CD14-positive monocyte (primary cell): Measurements from ENCODE around the gene SYNDIG1. TPM values are rescaled to one million over a fixed set of nuclear protein-coding genes. Genes with fewer than 3 reads are reported as not detected.

Source experiments
- DNase-seq, 3 donors: peaks; one replicate each; pipeline ENCODE4 v3.0.0-alpha.2; 2011 to 2022
- H2AFZ ChIP-seq: 2 replicates; pipeline ENCODE4 v1.6.0; 2012; ENCODE audit warnings: mild to moderate bottlenecking, low read depth, low read length, inconsistent platforms; ENCODE audit not compliant: insufficient read depth, poor library complexity, severe bottlenecking
- H3K27ac ChIP-seq, 2 donors: 1 replicate in 1 of 2; 2 replicates in 1 of 2; pipeline ENCODE4 v1.5.1; 2012 to 2013; ENCODE audit warnings: low read length in 2 of 2, control low read depth in 1 of 2, inconsistent platforms in 1 of 2, low read depth in 1 of 2, mild to moderate bottlenecking in 1 of 2
- H3K27me3 ChIP-seq, 2 donors: one replicate each; pipeline versions ENCODE4 v1.6.0 to v1.6.1; 2011 to 2013; ENCODE audit warnings: low read length in 2 of 2; ENCODE audit not compliant: control insufficient read depth in 2 of 2, insufficient read depth in 2 of 2
- H3K36me3 ChIP-seq, 2 donors: replicated peaks in 1 of 2; 1 replicate in 1 of 2; 2 replicates in 1 of 2; pipeline versions ENCODE4 v1.5.1 to v1.6.1; 2012 to 2013; ENCODE audit warnings: low read length in 2 of 2, control low read depth in 1 of 2, inconsistent platforms in 1 of 2, mild to moderate bottlenecking in 1 of 2; ENCODE audit not compliant: insufficient read depth in 2 of 2, control insufficient read depth in 1 of 2
- H3K4me1 ChIP-seq, 2 donors: 1 replicate in 1 of 2; 2 replicates in 1 of 2; pipeline versions ENCODE4 v1.5.1 to v1.6.1; 2012 to 2013; ENCODE audit warnings: low read length in 2 of 2, control low read depth in 1 of 2, inconsistent platforms in 1 of 2, mild to moderate bottlenecking in 1 of 2, moderate library complexity in 1 of 2; ENCODE audit not compliant: insufficient read depth in 2 of 2, control insufficient read depth in 1 of 2
- H3K4me2 ChIP-seq: replicated peaks from 2 replicates; pipeline ENCODE3; 2012; ENCODE audit warnings: low read length, moderate library complexity, mild to moderate bottlenecking; ENCODE audit not compliant: poor library complexity, severe bottlenecking; ENCODE audit errors: extremely low read depth
- H3K4me3 ChIP-seq, 3 experiments: fragments of 200-600 bp in 1 of 3; sonication (generic) in 1 of 3; replicated peaks in 1 of 3; 1 replicate in 2 of 3; 2 replicates in 1 of 3; pipeline ENCODE4 v1.5.1; 2011 to 2013; ENCODE audit warnings: low read length in 3 of 3, mild to moderate bottlenecking in 3 of 3, control low read depth in 2 of 3, low read depth in 2 of 3, inconsistent platforms in 1 of 3, moderate library complexity in 1 of 3
- H3K79me2 ChIP-seq: 2 replicates; pipeline ENCODE4 v1.6.0; 2012; ENCODE audit warnings: mild to moderate bottlenecking, control low read depth, inconsistent platforms, low read length, moderate library complexity; ENCODE audit not compliant: insufficient read depth
- H3K9ac ChIP-seq: 2 replicates; pipeline ENCODE4 v1.6.0; 2017; ENCODE audit warnings: low read length, mild to moderate bottlenecking; ENCODE audit not compliant: insufficient read depth, poor library complexity, severe bottlenecking
- H3K9me3 ChIP-seq, 2 donors: replicated peaks in 1 of 2; 1 replicate in 1 of 2; 2 replicates in 1 of 2; pipeline versions ENCODE4 v1.5.1 to v1.6.1; 2012 to 2013; ENCODE audit warnings: low read length in 2 of 2, control low read depth in 1 of 2; ENCODE audit not compliant: control insufficient read depth in 1 of 2, insufficient read depth in 1 of 2
- H4K20me1 ChIP-seq: 2 replicates; pipeline ENCODE4 v1.6.0; 2012; ENCODE audit warnings: mild to moderate bottlenecking, low read length, control low read depth, moderate library complexity; ENCODE audit not compliant: insufficient read depth
- H3K27ac Mint-ChIP-seq, 7 donors: one replicate each; pipeline ENCODE4 v1.8.0; 2020; ENCODE audit warnings: mild to moderate bottlenecking in 7 of 7, mixed read lengths in 7 of 7, moderate library complexity in 6 of 7, inconsistent platforms in 2 of 7
- H3K27me3 Mint-ChIP-seq, 3 donors: one replicate each; pipeline ENCODE4 v1.8.0; 2021 to 2022; ENCODE audit warnings: low read depth in 3 of 3, mild to moderate bottlenecking in 3 of 3, mixed read lengths in 3 of 3, moderate library complexity in 3 of 3, inconsistent platforms in 1 of 3
- H3K36me3 Mint-ChIP-seq, 2 donors: one replicate each; pipeline ENCODE4 v1.8.0; 2020; ENCODE audit warnings: mixed read lengths in 2 of 2, inconsistent platforms in 1 of 2, mild to moderate bottlenecking in 1 of 2
- H3K4me1 Mint-ChIP-seq: one replicate; pipeline ENCODE4 v1.8.0; 2020; ENCODE audit warnings: mild to moderate bottlenecking, mixed read lengths
- H3K4me3 Mint-ChIP-seq, 2 donors: one replicate each; pipeline ENCODE4 v1.8.0; 2020; ENCODE audit warnings: mild to moderate bottlenecking in 2 of 2, mixed read lengths in 2 of 2, moderate library complexity in 1 of 2
- H3K9me3 Mint-ChIP-seq, 7 donors: one replicate each; pipeline ENCODE4 v1.8.0; 2020 to 2022; ENCODE audit warnings: mixed read lengths in 7 of 7, mild to moderate bottlenecking in 6 of 7, moderate library complexity in 6 of 7, inconsistent platforms in 2 of 7
- CTCF ChIP-seq: fragments of 200-600 bp; IDR thresholded peaks from one replicate; pipeline ENCODE4 v1.8.0; 2022; ENCODE audit warnings: antibody characterized with exemption, mild to moderate bottlenecking
- WGBS: methylation state at CpG from one replicate; pipeline ENCODE4 v1.1.5; 2013; ENCODE audit warnings: missing lambda C conversion rate; ENCODE audit not compliant: insufficient coverage; 5-methylcytosine and 5-hydroxymethylcytosine counted together
- intact Hi-C, 2 donors: fragments of 100-400 bp; cut with micrococcal nuclease; formaldehyde crosslinking; loops; one replicate each; pipeline versions ENCODE4 v1.15.0 to v1.15.1; 2023
- polyA plus RNA-seq, 3 donors: library from polyadenylated mRNA; depleted of rRNA in 1 of 3; unstranded in 2 of 3; stranded (reverse) in 1 of 3; fragments of 300-500 nt in 2 of 3; fragments of >200 nt in 1 of 3; fragmentation: Illumina TruSeq in 2 of 3; gene quantifications; 1 replicate in 2 of 3; 2 replicates in 1 of 3; pipeline ENCODE4 v1.2.3, GENCODE V29; 2012 to 2021

SYNDIG1 gene
- polyA plus RNA-seq, 3 donors, result not detected

DNA sequence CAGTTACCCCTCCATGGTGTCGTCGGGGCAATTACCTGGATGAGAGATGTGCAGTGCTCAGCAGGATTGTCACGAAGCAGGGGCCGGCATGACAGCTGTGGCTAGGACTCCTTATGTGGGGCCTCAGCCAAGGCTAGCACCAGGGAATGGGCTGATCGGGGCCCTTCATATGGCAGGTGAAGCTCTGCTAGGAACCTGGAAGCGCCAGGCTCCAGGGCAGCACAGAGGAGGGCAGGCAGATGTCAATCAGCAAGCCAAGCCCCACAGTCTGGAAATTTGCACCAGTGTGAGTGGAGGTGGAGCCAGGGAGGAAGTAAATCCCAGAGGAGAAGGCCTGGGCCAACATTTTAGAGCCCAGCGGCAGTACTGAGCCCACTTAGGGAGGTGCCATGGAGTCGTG is 21.2 kb downstream of the SYNDIG1 start:
- H3K4me3 Mint-ChIP-seq, result no peak overlapping the region
- Histone ChIP-seq H3K27me3 (no peaks in the 10 kb centered on the region), H3K27ac (no peak overlapping the region), H4K20me1 (no peaks in the 10 kb centered on the region), H3K4me2 (no peak overlapping the region), H3K9ac (no peak overlapping the region), H3K79me2 (no peaks in the 10 kb centered on the region), H3K4me3 (no peak overlapping the region), H3K4me1 (no peaks in the 10 kb centered on the region), H2AFZ (no peak overlapping the region), H3K36me3 (no peaks in the 10 kb centered on the region), H3K9me3 (no peaks in the 10 kb centered on the region)
- H3K27ac Mint-ChIP-seq, result no peak overlapping the region
- H3K9me3 Mint-ChIP-seq, result peaks cover 0 to 4% (median 0%) of the 10 kb centered on the region in 7 donors
- no peaks in the 10 kb centered on the region for H3K4me1 Mint-ChIP-seq
- peaks cover 0 to 5% (median 1%) of the 10 kb centered on the region in 3 donors for H3K27me3 Mint-ChIP-seq
- TF ChIP-seq CTCF, result no peak
- WGBS, result 87% methylated on average over 8 of the region's 8 CpGs
- DNase-seq, result no peak
- intact Hi-C loops, result no loop called here
- H3K36me3 Mint-ChIP-seq, result no peaks in the 10 kb centered on the region

DNA sequence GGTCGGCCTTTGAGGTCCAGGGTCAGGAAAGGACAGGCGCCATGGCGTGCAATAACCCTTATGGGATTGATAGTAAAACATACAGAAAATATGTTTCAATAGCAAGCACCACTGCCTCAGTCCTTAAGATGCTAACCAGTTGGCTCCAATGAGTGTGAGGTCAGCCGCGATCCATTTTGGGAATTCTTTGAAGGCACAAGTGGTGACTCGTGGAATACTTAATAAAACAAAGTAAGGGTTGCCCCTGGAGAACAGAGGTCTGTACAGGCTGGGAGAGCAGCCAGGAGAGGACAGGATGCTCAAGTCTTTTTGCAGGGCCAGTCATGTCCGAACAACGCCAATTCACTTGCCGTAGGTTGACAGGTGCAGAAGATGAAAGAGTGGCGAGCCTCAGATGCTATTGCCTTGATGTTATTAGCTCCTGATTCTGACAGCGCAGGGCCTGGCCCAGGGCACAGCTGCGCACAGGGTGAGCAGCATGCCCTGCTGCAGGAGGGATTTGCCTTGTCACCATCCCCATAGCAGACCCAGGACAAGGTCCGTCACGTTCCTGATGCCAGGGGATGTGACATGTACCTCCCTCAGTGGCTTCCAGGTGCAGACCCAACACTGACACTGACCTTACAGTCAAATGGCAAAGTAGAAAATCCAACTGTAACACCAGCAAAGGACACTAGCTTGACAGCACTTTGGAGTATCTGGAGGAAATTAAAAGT is 21.8 kb downstream of the SYNDIG1 start:
- Histone ChIP-seq H3K9ac (no peak overlapping the region), H3K4me1 (no peaks in the 10 kb centered on the region), H3K4me3 (no peak overlapping the region), H2AFZ (no peak overlapping the region), H3K36me3 (no peaks in the 10 kb centered on the region), H3K9me3 (no peaks in the 10 kb centered on the region), H4K20me1 (no peaks in the 10 kb centered on the region), H3K27me3 (no peaks in the 10 kb centered on the region), H3K79me2 (no peaks in the 10 kb centered on the region), H3K4me2 (no peak overlapping the region), H3K27ac (no peak overlapping the region)
- Mint-ChIP-seq H3K4me1 (no peaks in the 10 kb centered on the region), H3K27me3 (peaks cover 0 to 5% (median 1%) of the 10 kb centered on the region in 3 donors), H3K4me3 (no peak overlapping the region), H3K9me3 (peaks cover 0 to 4% (median 0%) of the 10 kb centered on the region in 7 donors), H3K36me3 (no peaks in the 10 kb centered on the region), H3K27ac (no peak overlapping the region)
- intact Hi-C loops, result no loop called here
- no peak for DNase-seq
- TF ChIP-seq CTCF, result no peak
- over 99% methylated on average over 11 of the region's 14 CpGs for WGBS
